Measurements from ENCODE around the gene ELANE. TPM values are rescaled to one million over a fixed set of nuclear protein-coding genes. Genes with fewer than 3 reads are reported as not detected.

The ELANE gene
- total and polyA plus RNA-seq, 9 of the 15 experiments (the other 6 are each of a cell fraction or from before 2014, with no cell fraction given), result not detected

DNA sequence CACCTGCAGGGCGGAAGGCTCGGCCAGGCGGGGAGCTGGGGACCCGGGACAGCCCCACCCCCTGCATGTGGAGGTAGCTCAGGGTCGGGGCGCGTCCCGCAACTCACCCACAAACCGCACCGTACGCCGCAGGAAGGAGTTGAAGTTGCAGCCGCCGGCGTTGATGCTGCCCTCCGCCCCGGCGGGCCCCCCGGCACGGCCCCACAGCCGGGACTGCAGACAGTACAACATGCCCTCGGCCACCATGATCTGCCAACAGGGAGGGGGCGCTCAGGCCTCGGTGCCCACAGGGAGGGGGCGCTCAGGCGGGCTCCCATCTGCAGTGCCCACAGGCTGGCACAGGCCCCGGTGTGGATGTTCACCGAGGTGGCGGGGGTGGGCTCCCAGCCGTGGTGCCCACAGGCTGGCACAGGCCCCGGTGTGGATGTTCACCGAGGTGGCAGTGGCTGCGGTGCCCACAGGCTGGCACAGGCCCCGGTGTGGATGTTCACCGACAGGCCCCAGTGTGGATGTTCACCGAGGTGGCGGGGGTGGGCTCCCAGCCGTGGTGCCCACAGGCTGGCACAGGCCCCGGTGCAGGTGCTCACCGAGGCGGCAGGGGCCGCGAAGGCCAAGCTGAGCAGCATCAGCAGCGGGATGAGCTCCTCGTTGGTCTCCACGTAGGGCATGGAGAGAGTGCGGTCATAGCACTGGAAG is 36.9 kb upstream of the ELANE start (continued):
- TF ChIP-seq JUND (IDR thresholded peaks at IDR 0.05; ENCODE audit: borderline replicate concordance, low read depth, low read length), result no peak
- TF ChIP-seq JUND (tag; IDR thresholded peaks at IDR 0.05; ENCODE audit: borderline replicate concordance, low read depth, low read length), result no peak
- no peak for TF ChIP-seq KAT7 (CRISPR knock-in tag; IDR thresholded peaks at IDR 0.05; ENCODE audit: borderline replicate concordance)
- no peak for TF ChIP-seq SAFB2 (IDR thresholded peaks at IDR 0.05; ENCODE audit: borderline replicate concordance, low read depth, low read length, severe bottlenecking)
- TF ChIP-seq, protein P1, sequence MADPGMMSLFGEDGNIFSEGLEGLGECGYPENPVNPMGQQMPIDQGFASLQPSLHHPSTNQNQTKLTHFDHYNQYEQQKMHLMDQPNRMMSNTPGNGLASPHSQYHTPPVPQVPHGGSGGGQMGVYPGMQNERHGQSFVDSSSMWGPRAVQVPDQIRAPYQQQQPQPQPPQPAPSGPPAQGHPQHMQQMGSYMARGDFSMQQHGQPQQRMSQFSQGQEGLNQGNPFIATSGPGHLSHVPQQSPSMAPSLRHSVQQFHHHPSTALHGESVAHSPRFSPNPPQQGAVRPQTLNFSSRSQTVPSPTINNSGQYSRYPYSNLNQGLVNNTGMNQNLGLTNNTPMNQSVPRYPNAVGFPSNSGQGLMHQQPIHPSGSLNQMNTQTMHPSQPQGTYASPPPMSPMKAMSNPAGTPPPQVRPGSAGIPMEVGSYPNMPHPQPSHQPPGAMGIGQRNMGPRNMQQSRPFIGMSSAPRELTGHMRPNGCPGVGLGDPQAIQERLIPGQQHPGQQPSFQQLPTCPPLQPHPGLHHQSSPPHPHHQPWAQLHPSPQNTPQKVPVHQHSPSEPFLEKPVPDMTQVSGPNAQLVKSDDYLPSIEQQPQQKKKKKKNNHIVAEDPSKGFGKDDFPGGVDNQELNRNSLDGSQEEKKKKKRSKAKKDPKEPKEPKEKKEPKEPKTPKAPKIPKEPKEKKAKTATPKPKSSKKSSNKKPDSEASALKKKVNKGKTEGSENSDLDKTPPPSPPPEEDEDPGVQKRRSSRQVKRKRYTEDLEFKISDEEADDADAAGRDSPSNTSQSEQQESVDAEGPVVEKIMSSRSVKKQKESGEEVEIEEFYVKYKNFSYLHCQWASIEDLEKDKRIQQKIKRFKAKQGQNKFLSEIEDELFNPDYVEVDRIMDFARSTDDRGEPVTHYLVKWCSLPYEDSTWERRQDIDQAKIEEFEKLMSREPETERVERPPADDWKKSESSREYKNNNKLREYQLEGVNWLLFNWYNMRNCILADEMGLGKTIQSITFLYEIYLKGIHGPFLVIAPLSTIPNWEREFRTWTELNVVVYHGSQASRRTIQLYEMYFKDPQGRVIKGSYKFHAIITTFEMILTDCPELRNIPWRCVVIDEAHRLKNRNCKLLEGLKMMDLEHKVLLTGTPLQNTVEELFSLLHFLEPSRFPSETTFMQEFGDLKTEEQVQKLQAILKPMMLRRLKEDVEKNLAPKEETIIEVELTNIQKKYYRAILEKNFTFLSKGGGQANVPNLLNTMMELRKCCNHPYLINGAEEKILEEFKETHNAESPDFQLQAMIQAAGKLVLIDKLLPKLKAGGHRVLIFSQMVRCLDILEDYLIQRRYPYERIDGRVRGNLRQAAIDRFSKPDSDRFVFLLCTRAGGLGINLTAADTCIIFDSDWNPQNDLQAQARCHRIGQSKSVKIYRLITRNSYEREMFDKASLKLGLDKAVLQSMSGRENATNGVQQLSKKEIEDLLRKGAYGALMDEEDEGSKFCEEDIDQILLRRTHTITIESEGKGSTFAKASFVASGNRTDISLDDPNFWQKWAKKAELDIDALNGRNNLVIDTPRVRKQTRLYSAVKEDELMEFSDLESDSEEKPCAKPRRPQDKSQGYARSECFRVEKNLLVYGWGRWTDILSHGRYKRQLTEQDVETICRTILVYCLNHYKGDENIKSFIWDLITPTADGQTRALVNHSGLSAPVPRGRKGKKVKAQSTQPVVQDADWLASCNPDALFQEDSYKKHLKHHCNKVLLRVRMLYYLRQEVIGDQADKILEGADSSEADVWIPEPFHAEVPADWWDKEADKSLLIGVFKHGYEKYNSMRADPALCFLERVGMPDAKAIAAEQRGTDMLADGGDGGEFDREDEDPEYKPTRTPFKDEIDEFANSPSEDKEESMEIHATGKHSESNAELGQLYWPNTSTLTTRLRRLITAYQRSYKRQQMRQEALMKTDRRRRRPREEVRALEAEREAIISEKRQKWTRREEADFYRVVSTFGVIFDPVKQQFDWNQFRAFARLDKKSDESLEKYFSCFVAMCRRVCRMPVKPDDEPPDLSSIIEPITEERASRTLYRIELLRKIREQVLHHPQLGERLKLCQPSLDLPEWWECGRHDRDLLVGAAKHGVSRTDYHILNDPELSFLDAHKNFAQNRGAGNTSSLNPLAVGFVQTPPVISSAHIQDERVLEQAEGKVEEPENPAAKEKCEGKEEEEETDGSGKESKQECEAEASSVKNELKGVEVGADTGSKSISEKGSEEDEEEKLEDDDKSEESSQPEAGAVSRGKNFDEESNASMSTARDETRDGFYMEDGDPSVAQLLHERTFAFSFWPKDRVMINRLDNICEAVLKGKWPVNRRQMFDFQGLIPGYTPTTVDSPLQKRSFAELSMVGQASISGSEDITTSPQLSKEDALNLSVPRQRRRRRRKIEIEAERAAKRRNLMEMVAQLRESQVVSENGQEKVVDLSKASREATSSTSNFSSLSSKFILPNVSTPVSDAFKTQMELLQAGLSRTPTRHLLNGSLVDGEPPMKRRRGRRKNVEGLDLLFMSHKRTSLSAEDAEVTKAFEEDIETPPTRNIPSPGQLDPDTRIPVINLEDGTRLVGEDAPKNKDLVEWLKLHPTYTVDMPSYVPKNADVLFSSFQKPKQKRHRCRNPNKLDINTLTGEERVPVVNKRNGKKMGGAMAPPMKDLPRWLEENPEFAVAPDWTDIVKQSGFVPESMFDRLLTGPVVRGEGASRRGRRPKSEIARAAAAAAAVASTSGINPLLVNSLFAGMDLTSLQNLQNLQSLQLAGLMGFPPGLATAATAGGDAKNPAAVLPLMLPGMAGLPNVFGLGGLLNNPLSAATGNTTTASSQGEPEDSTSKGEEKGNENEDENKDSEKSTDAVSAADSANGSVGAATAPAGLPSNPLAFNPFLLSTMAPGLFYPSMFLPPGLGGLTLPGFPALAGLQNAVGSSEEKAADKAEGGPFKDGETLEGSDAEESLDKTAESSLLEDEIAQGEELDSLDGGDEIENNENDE (IDR thresholded peaks at IDR 0.05; ENCODE audit: low read depth, low read length), result no peak
- TF ChIP-seq, protein P2, sequence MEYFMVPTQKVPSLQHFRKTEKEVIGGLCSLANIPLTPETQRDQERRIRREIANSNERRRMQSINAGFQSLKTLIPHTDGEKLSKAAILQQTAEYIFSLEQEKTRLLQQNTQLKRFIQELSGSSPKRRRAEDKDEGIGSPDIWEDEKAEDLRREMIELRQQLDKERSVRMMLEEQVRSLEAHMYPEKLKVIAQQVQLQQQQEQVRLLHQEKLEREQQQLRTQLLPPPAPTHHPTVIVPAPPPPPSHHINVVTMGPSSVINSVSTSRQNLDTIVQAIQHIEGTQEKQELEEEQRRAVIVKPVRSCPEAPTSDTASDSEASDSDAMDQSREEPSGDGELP (CRISPR knock-in tag; IDR thresholded peaks at IDR 0.05; ENCODE audit: borderline replicate concordance), result no peak
- TF ChIP-seq PHF20 (IDR thresholded peaks at IDR 0.05; ENCODE audit: partially characterized antibody), result no peak
- TF ChIP-seq ZNF445 (CRISPR knock-in tag; IDR thresholded peaks at IDR 0.05; ENCODE audit: low read depth), result no peak
- TF ChIP-seq, protein P3, sequence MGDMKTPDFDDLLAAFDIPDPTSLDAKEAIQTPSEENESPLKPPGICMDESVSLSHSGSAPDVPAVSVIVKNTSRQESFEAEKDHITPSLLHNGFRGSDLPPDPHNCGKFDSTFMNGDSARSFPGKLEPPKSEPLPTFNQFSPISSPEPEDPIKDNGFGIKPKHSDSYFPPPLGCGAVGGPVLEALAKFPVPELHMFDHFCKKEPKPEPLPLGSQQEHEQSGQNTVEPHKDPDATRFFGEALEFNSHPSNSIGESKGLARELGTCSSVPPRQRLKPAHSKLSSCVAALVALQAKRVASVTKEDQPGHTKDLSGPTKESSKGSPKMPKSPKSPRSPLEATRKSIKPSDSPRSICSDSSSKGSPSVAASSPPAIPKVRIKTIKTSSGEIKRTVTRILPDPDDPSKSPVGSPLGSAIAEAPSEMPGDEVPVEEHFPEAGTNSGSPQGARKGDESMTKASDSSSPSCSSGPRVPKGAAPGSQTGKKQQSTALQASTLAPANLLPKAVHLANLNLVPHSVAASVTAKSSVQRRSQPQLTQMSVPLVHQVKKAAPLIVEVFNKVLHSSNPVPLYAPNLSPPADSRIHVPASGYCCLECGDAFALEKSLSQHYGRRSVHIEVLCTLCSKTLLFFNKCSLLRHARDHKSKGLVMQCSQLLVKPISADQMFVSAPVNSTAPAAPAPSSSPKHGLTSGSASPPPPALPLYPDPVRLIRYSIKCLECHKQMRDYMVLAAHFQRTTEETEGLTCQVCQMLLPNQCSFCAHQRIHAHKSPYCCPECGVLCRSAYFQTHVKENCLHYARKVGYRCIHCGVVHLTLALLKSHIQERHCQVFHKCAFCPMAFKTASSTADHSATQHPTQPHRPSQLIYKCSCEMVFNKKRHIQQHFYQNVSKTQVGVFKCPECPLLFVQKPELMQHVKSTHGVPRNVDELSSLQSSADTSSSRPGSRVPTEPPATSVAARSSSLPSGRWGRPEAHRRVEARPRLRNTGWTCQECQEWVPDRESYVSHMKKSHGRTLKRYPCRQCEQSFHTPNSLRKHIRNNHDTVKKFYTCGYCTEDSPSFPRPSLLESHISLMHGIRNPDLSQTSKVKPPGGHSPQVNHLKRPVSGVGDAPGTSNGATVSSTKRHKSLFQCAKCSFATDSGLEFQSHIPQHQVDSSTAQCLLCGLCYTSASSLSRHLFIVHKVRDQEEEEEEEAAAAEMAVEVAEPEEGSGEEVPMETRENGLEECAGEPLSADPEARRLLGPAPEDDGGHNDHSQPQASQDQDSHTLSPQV (IDR thresholded peaks at IDR 0.05), result no peak
